K562 (cell line): ENCODE data around the gene OR2D2. TPM values are rescaled to one million over a fixed set of nuclear protein-coding genes. Genes with fewer than 3 reads are reported as not detected.
A peak's percentile ranks its signal among the peaks of the same experiment; 100 is the strongest.

Source experiments
- ATAC-seq: fragments of 200-7000 bp; cut with Tn5 transposase; 3 replicates; pipeline ENCODE4 v1.9.1; 2020; ENCODE audit warnings: moderate library complexity
- BruUV-seq: library from RNA; stranded (reverse); fragments of 400-500 nt; replicated peaks from 2 replicates; lab custom pipeline; 2021; lab: Mats Ljungman, UMichigan
- CTCF ChIA-PET: fragments of 300-600 bp; formaldehyde crosslinking; extraction: SDS; loops from one replicate; lab custom pipeline; 2021; ENCODE audit warnings: low intra/inter-chr PET ratio; lab: Yijun Ruan, JAX
- POLR2A ChIA-PET: fragments of 300-600, 350-650 bp; sonication (Branson Sonifier 250); formaldehyde crosslinking; extraction: SDS; loops from one replicate; lab custom pipeline; 2021; ENCODE audit warnings: antibody characterized with exemption, inconsistent platforms; lab: Yijun Ruan, JAX
- DNase-seq, 4 experiments: peaks; one replicate each; pipeline versions ENCODE4 v3.0.0 to v3.0.0-alpha.2; 2011 to 2018; ENCODE audit warnings: low spot score in 3 of 4, mixed read lengths in 3 of 4; ENCODE audit errors: extremely low read depth in 1 of 4
- FAIRE-seq: peaks from 2 replicates; lab custom pipeline; 2011; peaks lifted over from hg19 to GRCh38; lab: Jason Lieb, UNC
- H2AFZ ChIP-seq: 2 replicates; pipeline ENCODE4 v1.6.0; 2011; ENCODE audit warnings: low read depth, low read length, control low read depth, inconsistent platforms
- H3K27ac ChIP-seq: fragments of 200-600 bp; 3 replicates; pipeline ENCODE4 v1.8.0; 2011; ENCODE audit warnings: low read depth, mild to moderate bottlenecking, control low read depth, inconsistent platforms, low read length, moderate library complexity, mixed read lengths; ENCODE audit errors: extremely low read depth
- H3K27me3 ChIP-seq, 2 experiments: fragments of 300-600 bp in 1 of 2; 2 replicates in 1 of 2; 3 replicates in 1 of 2; pipeline versions ENCODE4 v1.6.0 to v1.8.0; 2011; ENCODE audit warnings: inconsistent platforms in 2 of 2, low read length in 2 of 2, mild to moderate bottlenecking in 1 of 2, mixed read lengths in 1 of 2, moderate library complexity in 1 of 2; ENCODE audit not compliant: control insufficient read depth in 2 of 2, insufficient read depth in 2 of 2
- H3K36me3 ChIP-seq: fragments of 300-600 bp; 3 replicates; pipeline ENCODE4 v1.8.0; 2011; ENCODE audit warnings: mild to moderate bottlenecking, low read length, inconsistent platforms; ENCODE audit not compliant: control insufficient read depth, insufficient read depth
- H3K4me1 ChIP-seq, 2 experiments: fragments of 200-600 bp in 1 of 2; replicated peaks in 1 of 2; 2 replicates in 1 of 2; 3 replicates in 1 of 2; pipeline versions ENCODE4 v1.5.1 to v1.8.0; 2011; ENCODE audit warnings: inconsistent platforms in 2 of 2, low read length in 2 of 2, mild to moderate bottlenecking in 1 of 2, mixed read lengths in 1 of 2, moderate library complexity in 1 of 2; ENCODE audit not compliant: control insufficient read depth in 2 of 2, insufficient read depth in 2 of 2
- H3K4me2 ChIP-seq: 2 replicates; pipeline ENCODE4 v1.6.1; 2011; ENCODE audit warnings: low read length, control low read depth, inconsistent platforms, mixed read lengths; ENCODE audit not compliant: insufficient read depth
- H3K4me3 ChIP-seq: fragments of 200-600 bp; sonication (generic), shearing (Covaris generic); 2 replicates; pipeline ENCODE4 v1.5.1; 2016; ENCODE audit warnings: control low read depth, inconsistent platforms
- H3K79me2 ChIP-seq: fragments of 200-600 bp; 3 replicates; pipeline ENCODE4 v1.8.0; 2011; ENCODE audit warnings: low read length, inconsistent platforms; ENCODE audit not compliant: control insufficient read depth, insufficient read depth
- H3K9ac ChIP-seq, 2 experiments: 2 replicates each; pipeline versions ENCODE4 v1.6.0 to v1.6.1; 2011; ENCODE audit warnings: low read depth in 2 of 2, low read length in 2 of 2, control low read depth in 1 of 2, inconsistent platforms in 1 of 2, mild to moderate bottlenecking in 1 of 2, mixed read lengths in 1 of 2; ENCODE audit not compliant: insufficient read depth in 1 of 2
- H3K9me1 ChIP-seq: one replicate; pipeline ENCODE4 v1.6.0; 2011; ENCODE audit warnings: inconsistent platforms, mild to moderate bottlenecking, low read length, moderate library complexity; ENCODE audit not compliant: control insufficient read depth, insufficient read depth
- H3K9me3 ChIP-seq: replicated peaks from 2 replicates; pipeline ENCODE4 v1.5.1; 2011; ENCODE audit warnings: low read depth, low read length, inconsistent platforms; ENCODE audit not compliant: control insufficient read depth, insufficient read depth
- H4K20me1 ChIP-seq: replicated peaks from 2 replicates; pipeline ENCODE4 v1.6.1; 2011; ENCODE audit warnings: low read length, inconsistent platforms, mixed read lengths; ENCODE audit not compliant: control insufficient read depth, insufficient read depth
- ATF3 ChIP-seq, 2 experiments: fragments of 450-650 bp in 1 of 2; sonication (generic) in 1 of 2; formaldehyde crosslinking in 1 of 2; IDR thresholded peaks in 1 of 2; conservative IDR thresholded peaks in 1 of 2; 2 replicates each; pipeline versions ENCODE4 v1.6.1 to v1.8.1; 2016 to 2023; ENCODE audit warnings: mild to moderate bottlenecking in 2 of 2, moderate library complexity in 2 of 2, inconsistent platforms in 1 of 2, missing genetic modification reagents in 1 of 2
- MXD1 ChIP-seq: fragments of 250-450 bp; sonication (Bioruptor Pico); IDR thresholded peaks from 2 replicates; pipeline ENCODE4 v1.8.0; 2021; ENCODE audit warnings: borderline replicate concordance, mild to moderate bottlenecking, moderate library complexity; ENCODE audit not compliant: poor library complexity, severe bottlenecking
- NELFE ChIP-seq: IDR thresholded peaks from 2 replicates; pipeline ENCODE4 v1.6.1; 2011; ENCODE audit warnings: mild to moderate bottlenecking; ENCODE audit not compliant: insufficient read depth, insufficient read length
- ZBTB5 ChIP-seq: fragments of 450-650 bp; IDR thresholded peaks from 2 replicates; pipeline ENCODE4 v1.6.1; 2017; ENCODE audit warnings: antibody characterized with exemption
- ZNF347 ChIP-seq: fragments of 450-650 bp; formaldehyde crosslinking; IDR thresholded peaks from 2 replicates; pipeline ENCODE4 v1.4.0; 2020; ENCODE audit warnings: low read depth, mild to moderate bottlenecking, moderate library complexity
- ZNF407 ChIP-seq: fragments of 450-650 bp; IDR thresholded peaks from 2 replicates; pipeline ENCODE4 v1.6.1; 2016; ENCODE audit warnings: low read depth
- ZNF695 ChIP-seq: fragments of 450-650 bp; formaldehyde crosslinking; IDR thresholded peaks from 2 replicates; pipeline ENCODE4 v1.4.0; 2020; ENCODE audit warnings: mild to moderate bottlenecking, moderate library complexity
- ZSCAN32 ChIP-seq: fragments of 450-650 bp; formaldehyde crosslinking; IDR thresholded peaks from 2 replicates; pipeline ENCODE4 v1.4.0; 2020; ENCODE audit warnings: mild to moderate bottlenecking, moderate library complexity
- WGBS: fragments of 100-300 bp; shearing (Covaris generic); methylation state at CpG from one replicate; pipeline ENCODE4 v1.1.6; 2016; ENCODE audit warnings: low coverage, mixed read lengths; ENCODE audit not compliant: insufficient coverage; ENCODE audit errors: missing lambda C conversion rate; 5-methylcytosine and 5-hydroxymethylcytosine counted together
- in situ Hi-C: fragments of 300-500 bp; cut with MboI; formaldehyde crosslinking; loops from 4 replicates; pipeline ENCODE4 v1.15.0; 2018; ENCODE audit warnings: inconsistent platforms, mixed read lengths
- intact Hi-C: fragments of 100-400 bp; cut with micrococcal nuclease; formaldehyde crosslinking; loops from 2 replicates; pipeline ENCODE4 v1.14.2; 2022
- polyA plus RNA-seq, 8 experiments: library from polyadenylated mRNA; depleted of rRNA in 4 of 8; stranded (reverse) in 5 of 8; unstranded in 3 of 8; fragments of >200 nt; fragmentation: Nextera tagmentation in 2 of 8; fragmentation: Illumina TruSeq in 1 of 8; extraction: Ambion mirVana in 2 of 8; extraction: Trizol in 1 of 8; gene quantifications; 2 replicates each; pipeline versions ENCODE4 v1.2.1 to v1.2.3, GENCODE V29; 2011 to 2014; ENCODE audit warnings: inconsistent platforms in 1 of 8, missing spikeins in 1 of 8
- total RNA-seq, 7 experiments: library from RNA; depleted of rRNA in 6 of 7; stranded (reverse); fragments of >200 nt in 6 of 7; fragmentation: Illumina TruSeq in 2 of 7; extraction: Trizol in 2 of 7; gene quantifications; 2 replicates each; pipeline versions ENCODE4 v1.2.1 to v1.2.3, GENCODE V29; 2011 to 2021; ENCODE audit warnings: low replicate concordance in 1 of 7

The OR2D2 gene
- total and polyA plus RNA-seq, 9 of the 15 experiments (the other 6 are each of a cell fraction or from before 2014, with no cell fraction given) = 0.10 to 1.0 (median 0.57) TPM; not detected in 2

GRCh38 chr11:6864438-6864837 lies 27.9 kb downstream of the OR2D2 start (continued):
- TF ChIP-seq ATF3 (IDR thresholded peaks at IDR 0.05) (peak; percentile 20; the same call in 1 of the 2 replicates), ATF3 (CRISPR knock-in tag; conservative IDR thresholded peaks at IDR 0.05) (no peak), ZNF695 (CRISPR knock-in tag) (no peak), ZSCAN32 (CRISPR knock-in tag) (no peak), ZNF347 (no peak)

- POLR2A ChIA-PET = interaction anchor here (1.0 to 2.5 kb wide), 3 partner anchors 13 to 58 kb away, joined by 3 to 10 read pairs (median 3); partner anchors contain the start of gene OR10A4
- in situ Hi-C loops = no loop called here
- no peak for TF ChIP-seq ZBTB5
- TF ChIP-seq MXD1 (CRISPR knock-in tag) = no peak
- TF ChIP-seq ZNF407 = no peak
- TF ChIP-seq NELFE = no peak
Observed at GRCh38 chr11:6862961-6863360, 29.3 kb downstream of the OR2D2 start, which contains the start of gene OR10A2. TSS of gene OR10A2 (plus strand) at chr11:6863057. CDS start at chr11:6869755, 6,698 bp downstream.

More at GRCh38 chr11:6862961-6863360, 29.3 kb downstream of the OR2D2 start, which contains the start of gene OR10A2:
- ATAC-seq (peak; percentile 32; the same call in 1 of the 3 replicates), DNase-seq (no peak), FAIRE-seq (no peak)
- H3K27ac ChIP-seq = no peak within 1 kb of the TSS
- H3K27me3 ChIP-seq = no peaks in the 10 kb centered on the region
- H3K9me1 ChIP-seq = no peaks in the 10 kb centered on the region
- H3K9me3 ChIP-seq = no peaks in the 10 kb centered on the region
- H3K79me2 ChIP-seq = no peaks in the 10 kb centered on the region
- no peaks in the 10 kb centered on the region for H3K4me1 ChIP-seq
- WGBS = 0% methylated on average over 1 of the region's 1 CpG
- intact Hi-C loops = no loop called here
- no peaks in the 10 kb centered on the region for H4K20me1 ChIP-seq
- no peaks in the 10 kb centered on the region for H3K36me3 ChIP-seq
- CTCF ChIA-PET = no interaction called here
- BruUV-seq = no TSS peak
- H3K4me3 ChIP-seq = no peak within 1 kb of the TSS
- H2AFZ ChIP-seq = no peak within 1 kb of the TSS
- H3K9ac ChIP-seq = no peak within 1 kb of the TSS
- no peak within 1 kb of the TSS for H3K4me2 ChIP-seq
